PC-9 (cell line): ENCODE results near the gene SKIC3. TPM values are rescaled to one million over a fixed set of nuclear protein-coding genes. Genes with fewer than 3 reads are reported as not detected.

ENCODE experiments used
- BruUV-seq: library from RNA; stranded (reverse); fragments of 400-500 nt; replicated peaks from 2 replicates; lab custom pipeline; 2021; lab: Mats Ljungman, UMichigan
- CTCF ChIA-PET: fragments of 300-600 bp; sonication (Branson Sonifier 250); formaldehyde crosslinking; loops from one replicate; lab custom pipeline; 2022; ENCODE audit warnings: antibody characterized with exemption; lab: Charles Lee
- POLR2A ChIA-PET: fragments of 300-600 bp; sonication (Branson Sonifier 250); formaldehyde crosslinking; loops from one replicate; lab custom pipeline; 2022; ENCODE audit warnings: antibody characterized with exemption; ENCODE audit not compliant: unreplicated experiment; lab: Charles Lee
- DNase-seq, 2 experiments: peaks; one replicate each; pipeline versions ENCODE4 v3.0.0 to v3.0.0-alpha.2; 2015 to 2022; ENCODE audit warnings: mixed read lengths in 1 of 2
- H2AFZ ChIP-seq: fragments of 200-600 bp; sonication (generic); 2 replicates; pipeline ENCODE4 v1.8.1; 2017; ENCODE audit warnings: antibody characterized with exemption
- H3F3A ChIP-seq: fragments of 200-600 bp; sonication (generic); 2 replicates; pipeline ENCODE4 v1.8.1; 2017; ENCODE audit warnings: antibody characterized with exemption, mild to moderate bottlenecking, low read depth; ENCODE audit not compliant: insufficient read depth
- H3K27ac ChIP-seq: fragments of 200-600 bp; sonication (generic); 2 replicates; pipeline ENCODE4 v1.6.1; 2016; ENCODE audit warnings: mixed run types
- H3K27me3 ChIP-seq: fragments of 200-600 bp; sonication (generic); 2 replicates; pipeline ENCODE4 v1.6.1; 2016; ENCODE audit warnings: low read depth, mixed run types; ENCODE audit not compliant: insufficient read depth
- H3K36me3 ChIP-seq: fragments of 200-600 bp; sonication (generic); 2 replicates; pipeline ENCODE4 v1.6.1; 2016; ENCODE audit warnings: low read depth, mixed run types
- H3K4me1 ChIP-seq: fragments of 200-600 bp; sonication (generic); replicated peaks from 2 replicates; pipeline ENCODE4 v1.6.1; 2016; ENCODE audit warnings: mixed run types; ENCODE audit not compliant: insufficient read depth
- H3K4me2 ChIP-seq: fragments of 200-600 bp; sonication (generic); 2 replicates; pipeline ENCODE4 v1.6.1; 2017; ENCODE audit warnings: mixed run types
- H3K4me3 ChIP-seq: fragments of 200-600 bp; sonication (generic); 2 replicates; pipeline ENCODE4 v1.6.1; 2016; ENCODE audit warnings: mixed run types
- H3K79me2 ChIP-seq: fragments of 200-600 bp; sonication (generic); 2 replicates; pipeline ENCODE4 v1.6.1; 2017; ENCODE audit warnings: low read depth, mixed run types
- H3K9me2 ChIP-seq: fragments of 200-600 bp; sonication (generic); 2 replicates; pipeline ENCODE4 v1.8.1; 2017; ENCODE audit warnings: mild to moderate bottlenecking; ENCODE audit not compliant: insufficient read depth
- H3K9me3 ChIP-seq: fragments of 200-600 bp; sonication (generic); 2 replicates; pipeline ENCODE4 v1.8.1; 2016; ENCODE audit warnings: low read depth; ENCODE audit not compliant: insufficient read depth
- H4K20me1 ChIP-seq: fragments of 200-600 bp; sonication (generic); 2 replicates; pipeline ENCODE4 v1.8.1; 2017; ENCODE audit not compliant: insufficient read depth
- CTCF ChIP-seq: fragments of 200-600 bp; sonication (generic); conservative IDR thresholded peaks from 2 replicates; pipeline ENCODE4 v1.6.1; 2017; ENCODE audit warnings: mixed run types, antibody characterized with exemption, mild to moderate bottlenecking, moderate library complexity
- EZH2 ChIP-seq: fragments of 200-600 bp; sonication (generic); IDR thresholded peaks from 2 replicates; pipeline ENCODE4 v1.8.0; 2017; ENCODE audit warnings: antibody characterized with exemption, low read depth
- intact Hi-C: fragments of 100-400 bp; cut with micrococcal nuclease; formaldehyde crosslinking; loops from one replicate; pipeline ENCODE4 v1.10.0; 2022; ENCODE audit not compliant: unreplicated experiment
- total RNA-seq: library from RNA; stranded (reverse); gene quantifications from 2 replicates; pipeline ENCODE4 v1.2.3, GENCODE V29; 2021

The SKIC3 gene
- total RNA-seq, 1 experiment from 2014 or later, result 50.7 TPM

GRCh38 chr5:95565280-95565920 lies 10.6 kb upstream of the SKIC3 start:
- Histone ChIP-seq H2AFZ (no peak overlapping the region), H3K4me1 (no peaks in the 10 kb centered on the region), H4K20me1 (no peaks in the 10 kb centered on the region), H3F3A (no peaks in the 10 kb centered on the region), H3K36me3 (no peaks in the 10 kb centered on the region), H3K79me2 (no peaks in the 10 kb centered on the region), H3K27me3 (no peaks in the 10 kb centered on the region), H3K9me2 (no peaks in the 10 kb centered on the region), H3K27ac (no peak overlapping the region), H3K4me2 (no peak overlapping the region), H3K9me3 (no peaks in the 10 kb centered on the region), H3K4me3 (no peak overlapping the region)
- TF ChIP-seq CTCF, result no peak
- TF ChIP-seq EZH2, result no peak
- intact Hi-C loops, result no loop called here
- ChIA-PET POLR2A (no interaction called here), CTCF (no interaction called here)
- BruUV-seq, result no TSS peak
- DNase-seq, result no peak

- Histone ChIP-seq H3K4me3 (no peak overlapping the region), H3K79me2 (no peaks in the 10 kb centered on the region), H3K9me3 (no peaks in the 10 kb centered on the region), H2AFZ (no peak overlapping the region), H4K20me1 (no peaks in the 10 kb centered on the region), H3K27me3 (no peaks in the 10 kb centered on the region), H3K27ac (no peak overlapping the region), H3K4me2 (no peak overlapping the region), H3F3A (no peaks in the 10 kb centered on the region), H3K9me2 (no peaks in the 10 kb centered on the region), H3K4me1 (no peaks in the 10 kb centered on the region), H3K36me3 (no peaks in the 10 kb centered on the region)
- TF ChIP-seq CTCF (no peak), EZH2 (no peak)
- no peak for DNase-seq
- no TSS peak for BruUV-seq
- intact Hi-C loops, result no loop called here
- ChIA-PET CTCF (no interaction called here), POLR2A (no interaction called here)
Measured at GRCh38 chr5:95564450-95564849, 9.7 kb upstream of the SKIC3 start.

- BruUV-seq, result no TSS peak
- Histone ChIP-seq H3K79me2 (no peaks in the 10 kb centered on the region), H3K9me2 (no peaks in the 10 kb centered on the region), H3K4me3 (no peak overlapping the region), H3K36me3 (no peaks in the 10 kb centered on the region), H3K4me1 (no peaks in the 10 kb centered on the region), H3F3A (no peaks in the 10 kb centered on the region), H3K4me2 (no peak overlapping the region), H2AFZ (no peak overlapping the region), H4K20me1 (no peaks in the 10 kb centered on the region), H3K27ac (no peak overlapping the region), H3K9me3 (no peaks in the 10 kb centered on the region), H3K27me3 (no peaks in the 10 kb centered on the region)
- ChIA-PET CTCF (no interaction called here), POLR2A (no interaction called here)
- intact Hi-C loops, result no loop called here
- no peak for DNase-seq
- TF ChIP-seq EZH2, result no peak
- TF ChIP-seq CTCF, result no peak
Measured at GRCh38 chr5:95563367-95563766, 8.6 kb upstream of the SKIC3 start.
